Astrocyte (in vitro differentiated cells and primary cell): ENCODE results near the gene ITGAE.
"Not testable (repeated sequence)": the region's sequence is repeated elsewhere in the genome, so short reads cannot be mapped to it uniquely, and the experiment has no call there.

ENCODE experiments used
- EZH2 ChIP-seq: IDR thresholded peaks from 2 replicates; pipeline ENCODE4 v1.6.1; 2012; ENCODE audit warnings: mild to moderate bottlenecking, low read length, inconsistent platforms; ENCODE audit not compliant: insufficient read depth
- TF ChIP-seq, protein P1 (sequence below): IDR thresholded peaks from 2 replicates; pipeline ENCODE4 v1.5.1; 2011; ENCODE audit warnings: low read depth, mild to moderate bottlenecking, inconsistent platforms, low read length, moderate library complexity; ENCODE audit not compliant: insufficient read depth

DNA sequence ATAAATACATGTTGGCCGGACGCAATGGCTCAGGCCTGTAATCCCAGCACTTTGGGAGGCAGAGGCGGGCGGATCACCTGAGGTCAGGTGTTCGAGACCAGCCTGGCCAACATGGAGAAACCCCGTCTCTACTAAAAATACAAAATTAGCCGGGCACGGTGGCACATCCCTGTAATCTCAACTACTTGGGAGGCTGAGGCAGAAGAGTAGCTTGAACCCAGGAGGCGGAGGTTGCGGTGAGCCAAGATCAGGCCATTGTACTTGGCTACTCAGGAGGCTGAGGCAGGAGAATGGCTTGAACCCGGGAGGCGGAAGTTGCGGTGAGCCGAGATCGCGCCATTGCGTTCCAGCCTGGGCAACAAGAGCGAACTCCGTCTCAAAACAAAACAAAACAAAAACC is 43.6 kb upstream of the ITGAE start:
- TF ChIP-seq EZH2: not testable (repeated sequence)
- TF ChIP-seq, protein P1, sequence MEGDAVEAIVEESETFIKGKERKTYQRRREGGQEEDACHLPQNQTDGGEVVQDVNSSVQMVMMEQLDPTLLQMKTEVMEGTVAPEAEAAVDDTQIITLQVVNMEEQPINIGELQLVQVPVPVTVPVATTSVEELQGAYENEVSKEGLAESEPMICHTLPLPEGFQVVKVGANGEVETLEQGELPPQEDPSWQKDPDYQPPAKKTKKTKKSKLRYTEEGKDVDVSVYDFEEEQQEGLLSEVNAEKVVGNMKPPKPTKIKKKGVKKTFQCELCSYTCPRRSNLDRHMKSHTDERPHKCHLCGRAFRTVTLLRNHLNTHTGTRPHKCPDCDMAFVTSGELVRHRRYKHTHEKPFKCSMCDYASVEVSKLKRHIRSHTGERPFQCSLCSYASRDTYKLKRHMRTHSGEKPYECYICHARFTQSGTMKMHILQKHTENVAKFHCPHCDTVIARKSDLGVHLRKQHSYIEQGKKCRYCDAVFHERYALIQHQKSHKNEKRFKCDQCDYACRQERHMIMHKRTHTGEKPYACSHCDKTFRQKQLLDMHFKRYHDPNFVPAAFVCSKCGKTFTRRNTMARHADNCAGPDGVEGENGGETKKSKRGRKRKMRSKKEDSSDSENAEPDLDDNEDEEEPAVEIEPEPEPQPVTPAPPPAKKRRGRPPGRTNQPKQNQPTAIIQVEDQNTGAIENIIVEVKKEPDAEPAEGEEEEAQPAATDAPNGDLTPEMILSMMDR: not testable (repeated sequence)
